Superior temporal gyrus (tissue), 1 donor: ENCODE measurements around the gene PTPRG.
"Not testable (repeated sequence)": the region's sequence is repeated elsewhere in the genome, so short reads cannot be mapped to it uniquely, and the experiment has no call there.

ENCODE experiments used
- DNase-seq: peaks from one replicate; pipeline ENCODE4 v3.0.0-alpha.2; 2016; ENCODE audit errors: extremely low spot score

PTPRG gene

GRCh38 chr3:61724801-61725200 lies 163.4 kb downstream of the PTPRG start:
- no peak for DNase-seq

DNA sequence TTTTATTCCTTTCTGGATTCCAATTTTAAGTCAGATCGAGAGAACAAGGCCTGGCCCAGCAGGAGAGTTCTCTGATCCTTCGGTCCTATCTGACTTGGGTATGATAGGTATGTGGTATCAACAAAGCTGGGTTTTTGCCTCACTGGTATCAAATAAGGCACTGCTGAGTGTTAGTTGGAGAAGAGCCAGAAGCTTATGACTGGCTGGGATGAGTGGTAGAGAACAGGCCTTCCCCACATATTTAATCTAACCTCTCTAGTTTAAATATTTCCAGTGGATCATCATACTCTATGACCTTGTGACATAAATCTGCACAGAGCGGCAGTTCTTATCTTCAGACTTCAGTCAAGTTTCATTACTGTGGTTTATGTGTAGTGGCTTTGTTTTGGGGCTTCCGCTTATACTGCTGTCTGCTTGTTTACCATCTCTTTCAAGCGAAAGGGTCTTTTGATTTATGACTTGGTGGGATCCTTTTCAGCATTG lies 164.5 kb downstream of the PTPRG start:
- DNase-seq = no peak

DNA sequence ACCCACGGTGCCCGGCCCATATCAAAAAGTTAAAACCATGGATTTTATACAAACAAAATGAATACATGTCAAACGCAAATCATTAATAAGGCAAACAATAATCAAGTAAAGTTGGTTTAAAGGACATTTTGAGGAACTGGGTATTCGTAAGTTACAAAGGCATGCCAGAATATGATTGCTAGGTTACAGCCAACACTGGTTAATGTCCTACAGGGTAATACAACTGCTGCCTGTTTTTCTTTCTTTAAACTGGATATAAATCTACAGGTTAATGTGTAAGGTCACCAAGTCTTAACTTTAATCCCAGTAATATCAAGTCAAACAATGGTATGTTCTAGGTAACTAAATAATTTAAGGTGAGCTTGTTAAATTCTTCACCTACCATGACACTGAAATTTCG lies 166.1 kb downstream of the PTPRG start:
- no peak for DNase-seq

GRCh38 chr3:61729038-61729634 lies 167.8 kb downstream of the PTPRG start:
- DNase-seq = no peak

GRCh38 chr3:61730056-61730455 lies 168.7 kb downstream of the PTPRG start:
- no peak for DNase-seq

DNA sequence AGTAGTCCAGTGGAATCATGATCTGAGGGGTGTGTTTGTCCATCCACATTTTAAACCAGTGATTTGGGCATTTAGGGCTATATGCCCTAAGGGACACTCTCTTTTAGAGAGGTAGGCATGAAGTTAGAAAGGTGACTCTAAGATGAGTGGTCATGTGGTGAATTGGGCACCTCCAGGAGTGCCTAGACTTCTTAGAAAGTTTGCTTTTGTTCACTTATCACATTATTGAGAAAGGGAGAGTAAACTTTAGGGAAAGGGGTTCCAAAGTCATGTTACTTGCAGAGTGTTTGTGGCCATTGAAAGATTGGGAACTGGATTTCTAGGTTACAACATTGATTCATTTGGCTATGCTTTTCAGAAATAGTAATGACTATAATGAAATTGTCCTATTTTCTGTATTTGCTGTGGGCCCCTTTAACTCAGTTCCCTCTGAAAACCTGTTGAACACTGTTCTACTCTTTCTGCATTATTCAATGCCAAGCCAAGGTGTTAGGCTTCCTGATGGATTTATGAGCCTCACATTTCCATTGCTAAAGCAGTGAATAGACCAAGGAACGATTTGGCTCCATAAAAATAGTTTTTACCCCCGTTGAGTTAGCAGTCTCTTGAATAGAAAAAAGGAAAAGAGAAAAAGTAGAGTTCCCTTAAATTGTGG lies 169.3 kb downstream of the PTPRG start:
- DNase-seq = no peak

DNA sequence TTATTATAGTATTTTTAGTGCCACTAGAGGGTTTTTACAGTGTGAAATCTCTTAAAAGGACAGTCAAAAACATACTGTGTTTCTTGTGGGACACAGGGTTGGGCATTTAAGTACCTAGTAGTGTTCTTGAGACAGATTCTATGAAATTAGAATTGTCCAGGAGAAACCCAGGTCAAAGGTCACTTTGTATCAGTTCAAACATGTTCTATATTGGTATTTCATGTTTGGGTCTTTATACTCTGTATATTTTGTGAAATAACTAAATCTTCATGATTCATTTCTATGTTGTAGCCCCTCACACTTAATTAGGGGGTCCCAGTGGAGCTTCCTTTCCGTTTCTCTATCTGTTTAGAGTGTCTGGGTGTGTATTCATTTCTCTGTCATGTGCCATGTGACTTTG lies 171.6 kb downstream of the PTPRG start:
- DNase-seq = no peak

- DNase-seq = no peak
These were observed 172.5 kb downstream of the PTPRG start for GRCh38 chr3:61733876-61734275.

DNA sequence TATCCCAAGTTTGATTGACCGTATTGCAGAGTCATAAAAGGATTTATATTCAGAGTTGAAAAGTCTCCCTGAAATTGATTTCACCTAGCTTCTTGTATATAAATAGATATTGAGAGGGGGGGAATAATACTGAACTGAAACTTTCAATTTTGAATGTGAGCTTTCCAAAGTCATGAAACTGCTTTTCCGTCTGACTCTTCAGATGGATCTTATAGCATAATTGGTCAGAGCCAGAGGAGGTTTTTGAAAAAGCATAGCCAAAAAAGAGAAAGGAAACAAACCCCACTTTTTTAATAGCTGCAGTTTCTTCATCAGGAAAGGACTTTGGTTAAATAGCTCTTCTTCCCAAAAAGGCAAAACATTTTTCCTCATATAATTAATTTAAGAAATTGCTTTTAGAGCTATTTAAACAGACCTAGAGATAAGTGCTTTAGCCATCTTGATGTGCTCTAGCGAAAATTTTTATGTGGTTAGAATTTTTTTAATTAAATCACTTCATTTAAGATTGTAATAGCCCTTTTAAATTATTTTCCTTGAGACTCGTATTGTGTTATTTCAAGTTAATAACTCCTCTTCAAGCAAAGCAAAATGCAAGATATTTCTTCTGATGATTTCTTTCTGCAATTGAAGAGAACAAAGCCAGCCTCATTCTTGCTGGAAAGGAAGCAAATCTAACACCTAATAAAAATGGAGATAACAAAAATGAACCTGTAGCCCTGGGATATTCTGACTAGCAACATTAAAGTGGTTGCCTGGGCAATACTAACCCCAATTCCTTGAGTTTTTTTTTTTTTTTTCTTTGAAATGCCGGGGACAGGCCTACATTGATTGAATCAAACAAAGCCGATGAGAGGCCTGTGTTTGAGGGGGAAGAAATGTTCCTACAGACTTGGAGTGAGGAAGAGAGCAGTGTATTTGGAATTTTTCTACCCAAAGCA lies 173.6 kb downstream of the PTPRG start:
- DNase-seq = no peak

DNA sequence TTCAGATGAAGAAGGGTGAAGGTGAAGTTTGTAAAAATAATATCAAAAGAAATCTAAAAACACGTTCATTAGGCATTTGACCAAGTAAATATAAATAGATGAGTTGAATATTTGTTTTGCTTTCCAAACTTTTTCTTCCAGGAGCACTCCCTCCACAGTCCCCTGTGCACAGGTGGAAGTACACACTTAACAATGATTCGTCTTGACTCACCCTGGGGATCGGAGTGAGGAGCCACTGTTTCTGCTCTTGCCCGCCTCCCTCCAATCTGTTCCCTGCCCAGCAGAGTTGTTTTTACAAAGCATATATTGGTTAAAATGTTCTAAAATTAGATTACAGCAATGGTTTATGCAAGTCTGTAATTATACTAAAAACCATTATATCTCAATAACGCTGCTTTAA lies 175.1 kb downstream of the PTPRG start:
- DNase-seq = no peak

DNA sequence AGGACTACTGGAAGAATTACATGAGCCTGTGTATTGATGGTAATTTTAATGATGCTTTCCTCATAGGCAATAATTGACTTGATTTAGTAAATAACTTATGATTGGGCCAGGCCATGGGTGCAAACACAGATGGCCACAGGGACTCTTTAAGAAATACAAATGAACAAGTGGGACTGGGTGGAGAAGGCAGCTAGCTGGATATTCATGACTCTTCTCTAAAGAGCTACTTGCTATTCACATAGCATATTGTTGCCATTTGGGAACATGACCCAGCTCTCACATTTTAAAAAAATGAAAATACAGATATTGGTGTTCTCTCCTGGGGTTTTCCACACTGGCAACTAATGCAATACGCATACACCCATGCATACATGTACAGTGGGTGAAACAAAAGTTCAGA lies 178.3 kb downstream of the PTPRG start:
- no peak for DNase-seq

DNA sequence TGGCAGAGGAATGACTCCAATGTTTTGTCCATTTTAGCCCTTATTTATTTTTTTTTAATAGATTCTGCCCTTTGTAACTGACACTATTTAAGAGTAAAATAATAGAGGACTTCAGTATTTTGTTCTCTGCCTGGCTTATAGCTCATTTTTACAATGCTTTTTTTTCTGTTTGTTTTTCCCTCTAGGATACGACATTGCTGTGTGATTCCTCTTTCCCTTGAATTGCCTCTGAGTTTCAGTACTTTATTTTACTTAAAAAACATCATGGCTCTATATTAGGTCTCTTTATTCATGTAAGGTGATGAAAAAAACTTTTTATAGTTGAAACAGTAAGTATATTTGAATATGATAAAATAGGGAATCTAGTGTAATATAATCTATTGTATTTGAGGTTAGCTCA lies 179.1 kb downstream of the PTPRG start:
- DNase-seq = no peak

DNA sequence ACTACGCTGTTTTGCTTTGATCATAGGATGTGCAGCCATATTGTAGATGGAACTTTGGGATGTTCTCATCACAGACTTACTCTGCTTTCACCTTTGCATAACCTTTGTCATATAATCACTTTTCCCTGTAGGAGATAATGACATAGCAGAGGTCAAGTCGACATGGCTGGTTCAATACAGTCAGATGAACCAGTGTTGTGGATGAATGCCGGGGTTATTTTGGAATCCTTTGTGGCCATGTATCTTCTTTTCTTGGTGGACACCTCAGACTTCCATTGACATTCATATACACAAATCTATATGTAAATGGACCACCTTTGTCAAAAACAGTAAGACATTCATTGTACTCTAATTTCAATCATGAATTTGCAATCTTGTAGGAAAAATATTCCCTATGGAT lies 180.2 kb downstream of the PTPRG start:
- no peak for DNase-seq

DNA sequence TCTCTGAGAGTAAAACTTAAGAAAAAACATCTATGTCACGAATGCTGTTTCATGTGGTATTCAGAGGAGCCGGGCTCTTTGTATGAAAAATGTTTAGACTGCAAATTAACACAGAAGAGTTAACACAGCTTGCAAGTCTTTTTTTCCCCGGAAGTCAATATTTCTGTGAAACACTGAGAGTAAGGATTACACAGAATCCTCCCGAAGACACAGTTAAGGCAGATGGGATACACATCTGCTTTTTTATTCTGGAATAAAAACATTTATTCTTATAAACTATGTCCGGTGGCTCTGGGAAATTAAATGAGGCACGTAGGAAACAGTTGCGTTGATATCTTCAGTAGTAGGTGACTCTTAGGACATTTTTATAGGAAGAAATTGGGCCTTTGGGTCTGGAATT lies 180.6 kb downstream of the PTPRG start:
- no peak for DNase-seq

GRCh38 chr3:61743067-61743466 lies 181.7 kb downstream of the PTPRG start:
- no peak for DNase-seq

DNA sequence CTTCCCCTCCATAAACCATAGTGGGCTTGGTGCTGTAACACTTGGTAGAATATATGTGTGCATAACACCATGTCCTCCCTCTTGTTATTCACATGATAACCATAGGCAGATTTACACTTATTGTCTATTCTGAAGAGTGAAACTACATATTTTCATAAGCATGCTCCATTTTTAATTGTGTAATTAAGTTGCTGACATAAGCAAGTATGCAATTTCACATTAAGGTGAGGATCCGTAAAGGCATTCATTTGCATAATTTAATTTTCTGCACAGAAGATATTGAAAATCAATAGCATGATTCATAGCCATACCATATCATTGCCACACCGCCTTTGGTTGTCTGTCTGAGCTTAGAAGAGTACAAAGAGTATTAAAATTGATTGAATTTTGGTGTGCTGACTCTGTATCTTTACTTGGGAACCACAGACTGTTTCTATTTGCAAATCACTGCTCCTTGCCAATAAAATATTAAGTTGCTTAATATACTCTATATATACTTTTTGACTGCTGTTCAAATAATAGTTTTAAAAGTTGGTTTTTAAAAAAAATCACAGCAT lies 182.4 kb downstream of the PTPRG start:
- DNase-seq = no peak

- no peak for DNase-seq
These were observed 186.9 kb downstream of the PTPRG start for GRCh38 chr3:61748288-61748687.

DNA sequence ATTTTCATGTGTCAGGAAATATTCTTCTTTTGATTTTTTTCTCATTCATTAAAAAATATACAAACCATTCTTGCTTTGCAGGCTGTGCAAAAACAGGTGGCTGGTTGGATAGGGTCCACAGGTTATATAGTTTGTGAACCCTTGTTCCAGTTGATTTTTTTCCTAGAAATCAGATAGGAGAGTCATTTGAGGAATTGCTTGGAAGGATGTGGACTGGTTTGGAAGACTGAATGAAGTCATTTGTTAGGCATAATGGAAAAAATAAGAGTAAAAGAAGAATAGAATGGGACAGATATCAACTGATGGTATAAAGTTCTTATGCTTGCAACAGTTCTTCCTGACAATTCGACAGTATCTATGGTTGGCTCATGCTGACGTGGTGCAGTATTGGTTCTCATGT lies 189.4 kb downstream of the PTPRG start:
- no peak for DNase-seq

- DNase-seq = no peak
These were observed 197.5 kb downstream of the PTPRG start for GRCh38 chr3:61758839-61759238.

DNA sequence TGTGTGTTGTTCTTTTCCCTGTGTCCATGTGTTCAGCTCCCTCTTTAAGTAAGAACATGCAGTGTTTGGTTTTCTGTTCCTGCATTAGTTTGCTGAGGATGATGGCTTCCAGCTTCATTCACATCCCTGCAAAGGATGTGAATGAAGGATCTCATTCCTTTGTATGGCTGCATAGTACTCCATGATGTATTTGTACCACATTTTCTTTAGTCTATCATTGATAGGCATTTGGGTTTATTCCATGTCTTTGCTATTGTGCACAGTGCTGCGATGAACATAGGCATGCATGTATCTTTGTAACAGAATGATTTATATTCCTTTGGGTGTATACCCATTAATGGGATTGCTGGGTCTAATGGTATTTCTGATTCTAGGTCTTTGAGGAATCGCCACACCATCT lies 199.4 kb downstream of the PTPRG start:
- not testable (repeated sequence) for DNase-seq

DNA sequence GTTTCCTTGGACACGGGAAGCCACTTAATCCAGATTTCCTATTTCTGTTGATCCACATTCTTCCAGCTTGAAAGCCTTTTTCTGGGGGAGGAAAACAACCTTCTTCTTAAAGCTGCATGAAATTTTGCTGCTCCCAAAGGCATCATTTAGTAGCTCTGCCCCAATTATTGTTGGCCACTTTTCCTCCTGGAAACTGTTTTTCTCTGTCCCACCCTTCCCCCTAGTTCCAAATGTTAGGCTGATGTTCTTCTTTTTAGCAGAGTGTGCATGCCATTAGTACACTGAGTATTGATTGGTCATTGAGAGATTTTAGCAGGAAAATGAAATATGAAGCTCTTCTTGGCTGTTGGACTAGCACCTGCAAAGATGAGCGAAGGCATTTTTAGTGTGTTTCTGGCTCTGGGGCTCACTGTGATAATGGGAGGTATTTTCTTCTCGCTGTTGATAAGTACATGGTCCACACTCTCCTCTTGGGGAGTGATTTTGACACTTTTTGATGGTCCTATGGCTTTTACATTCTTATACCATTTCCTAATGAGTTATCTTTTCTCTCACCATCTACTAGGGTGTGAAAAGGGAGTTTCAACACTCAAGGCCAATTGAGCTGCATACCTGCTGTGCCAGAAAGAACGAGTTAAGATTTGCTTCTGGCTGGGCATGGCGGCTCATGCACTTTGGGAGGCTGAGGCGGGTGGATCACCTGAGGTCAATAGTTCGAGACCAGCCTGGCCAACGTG lies 200.5 kb downstream of the PTPRG start:
- no peak for DNase-seq
